Uterus (tissue), 4 donors: ENCODE data around the gene LCP2. TPM values are rescaled to one million over a fixed set of nuclear protein-coding genes. Genes with fewer than 3 reads are reported as not detected.

Experiments used
- DNase-seq, 2 donors: peaks; one replicate each; pipeline ENCODE4 v3.0.0-alpha.2; 2019 to 2020
- H3K27ac ChIP-seq, 2 donors: fragments of 200-600 bp; sonication (generic); 1 replicate in 1 of 2; 2 replicates in 1 of 2; pipeline ENCODE4 v1.5.1; 2016 to 2018
- H3K27me3 ChIP-seq, 2 donors: fragments of 200-600 bp; sonication (generic); one replicate each; pipeline ENCODE4 v1.5.1; 2018 to 2019; ENCODE audit warnings: control low read depth in 1 of 2
- H3K36me3 ChIP-seq, 2 donors: fragments of 200-600 bp; sonication (generic); one replicate each; pipeline ENCODE4 v1.5.1; 2019; ENCODE audit warnings: control low read depth in 1 of 2
- H3K4me1 ChIP-seq, 2 donors: fragments of 200-600 bp; sonication (generic); one replicate each; pipeline ENCODE4 v1.5.1; 2018 to 2019; ENCODE audit warnings: control low read depth in 1 of 2
- H3K4me3 ChIP-seq, 2 donors: fragments of 200-600 bp; sonication (generic); 1 replicate in 1 of 2; 2 replicates in 1 of 2; pipeline ENCODE4 v1.5.1; 2018 to 2019; ENCODE audit warnings: mild to moderate bottlenecking in 1 of 2
- H3K9me3 ChIP-seq, 2 donors: fragments of 200-600 bp; sonication (generic); one replicate each; pipeline ENCODE4 v1.5.1; 2019; ENCODE audit warnings: control low read depth in 1 of 2
- POLR2A ChIP-seq, 2 donors: fragments of 450-650 bp; IDR thresholded peaks; one replicate each; pipeline ENCODE4 v1.6.1; 2016; ENCODE audit warnings: antibody characterized with exemption in 2 of 2, mild to moderate bottlenecking in 1 of 2, moderate library complexity in 1 of 2
- intact Hi-C: fragments of 100-400 bp; cut with DNase I; formaldehyde crosslinking; loops from one replicate; pipeline ENCODE4 v1.15.1; 2023; ENCODE audit warnings: low total_unique reads
- total RNA-seq, 4 donors: library from RNA; depleted of rRNA in 3 of 4; stranded (reverse); fragments of >200 nt in 3 of 4; gene quantifications; one replicate each; pipeline versions ENCODE4 v1.1.0 to v1.2.4, GENCODE V29; 2014 to 2023
- TF ChIP-seq, protein P1 (sequence below), 4 experiments: fragments of 200-600 bp in 2 of 4; fragments of 450-650 bp in 2 of 4; sonication (generic) in 2 of 4; IDR thresholded peaks; one replicate each; pipeline ENCODE4 v1.5.1; 2016 to 2019; ENCODE audit warnings: antibody characterized with exemption in 4 of 4, mild to moderate bottlenecking in 2 of 4, moderate library complexity in 1 of 4
- donor health status: DM: yes; HTN: yes; CAD: no.

LCP2 gene
- total RNA-seq, 4 donors from 2014 or later = 1.3 to 19.1 (median 11.2) TPM

GRCh38 chr5:170330568-170331054 is 33.0 kb upstream of the LCP2 start:
- DNase-seq = no peak
- TF ChIP-seq, protein P1, sequence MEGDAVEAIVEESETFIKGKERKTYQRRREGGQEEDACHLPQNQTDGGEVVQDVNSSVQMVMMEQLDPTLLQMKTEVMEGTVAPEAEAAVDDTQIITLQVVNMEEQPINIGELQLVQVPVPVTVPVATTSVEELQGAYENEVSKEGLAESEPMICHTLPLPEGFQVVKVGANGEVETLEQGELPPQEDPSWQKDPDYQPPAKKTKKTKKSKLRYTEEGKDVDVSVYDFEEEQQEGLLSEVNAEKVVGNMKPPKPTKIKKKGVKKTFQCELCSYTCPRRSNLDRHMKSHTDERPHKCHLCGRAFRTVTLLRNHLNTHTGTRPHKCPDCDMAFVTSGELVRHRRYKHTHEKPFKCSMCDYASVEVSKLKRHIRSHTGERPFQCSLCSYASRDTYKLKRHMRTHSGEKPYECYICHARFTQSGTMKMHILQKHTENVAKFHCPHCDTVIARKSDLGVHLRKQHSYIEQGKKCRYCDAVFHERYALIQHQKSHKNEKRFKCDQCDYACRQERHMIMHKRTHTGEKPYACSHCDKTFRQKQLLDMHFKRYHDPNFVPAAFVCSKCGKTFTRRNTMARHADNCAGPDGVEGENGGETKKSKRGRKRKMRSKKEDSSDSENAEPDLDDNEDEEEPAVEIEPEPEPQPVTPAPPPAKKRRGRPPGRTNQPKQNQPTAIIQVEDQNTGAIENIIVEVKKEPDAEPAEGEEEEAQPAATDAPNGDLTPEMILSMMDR (IDR thresholded peaks at IDR 0.05) = no peak
- no peak for TF ChIP-seq POLR2A (IDR thresholded peaks at IDR 0.05)
- no peaks in the 10 kb centered on the region for H3K4me1 ChIP-seq
- intact Hi-C loops = no loop called here
- H3K9me3 ChIP-seq = no peaks in the 10 kb centered on the region
- H3K27ac ChIP-seq = peak overlapping the region; percentile 41 to 63
- H3K36me3 ChIP-seq = no peaks in the 10 kb centered on the region
- H3K27me3 ChIP-seq = no peaks in the 10 kb centered on the region
- H3K4me3 ChIP-seq = no peak overlapping the region

DNA sequence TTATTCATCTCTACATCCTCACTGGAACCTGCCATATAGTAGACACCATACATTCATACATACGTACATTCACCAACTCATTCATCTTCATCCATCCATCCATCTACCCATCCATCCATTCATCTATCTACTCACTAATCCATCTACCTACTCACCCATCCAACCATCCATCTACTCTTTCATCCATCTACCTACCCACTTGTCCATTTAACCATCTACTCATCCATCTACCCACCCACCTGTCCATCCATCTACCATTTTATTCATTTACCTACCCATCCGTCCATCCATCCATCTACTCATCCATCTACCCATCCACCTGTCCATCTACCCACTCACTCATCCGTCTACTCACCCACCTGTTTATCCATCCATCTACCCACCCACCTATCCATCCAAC is 31.9 kb upstream of the LCP2 start:
- Histone ChIP-seq H3K36me3 (no peaks in the 10 kb centered on the region), H3K4me3 (no peak overlapping the region), H3K9me3 (no peaks in the 10 kb centered on the region), H3K27ac (no peak overlapping the region), H3K27me3 (no peaks in the 10 kb centered on the region), H3K4me1 (no peaks in the 10 kb centered on the region)
- TF ChIP-seq, protein P1 (IDR thresholded peaks at IDR 0.05) = no peak
- TF ChIP-seq POLR2A (IDR thresholded peaks at IDR 0.05) = no peak
- intact Hi-C loops = no loop called here
- DNase-seq = no peak

DNA sequence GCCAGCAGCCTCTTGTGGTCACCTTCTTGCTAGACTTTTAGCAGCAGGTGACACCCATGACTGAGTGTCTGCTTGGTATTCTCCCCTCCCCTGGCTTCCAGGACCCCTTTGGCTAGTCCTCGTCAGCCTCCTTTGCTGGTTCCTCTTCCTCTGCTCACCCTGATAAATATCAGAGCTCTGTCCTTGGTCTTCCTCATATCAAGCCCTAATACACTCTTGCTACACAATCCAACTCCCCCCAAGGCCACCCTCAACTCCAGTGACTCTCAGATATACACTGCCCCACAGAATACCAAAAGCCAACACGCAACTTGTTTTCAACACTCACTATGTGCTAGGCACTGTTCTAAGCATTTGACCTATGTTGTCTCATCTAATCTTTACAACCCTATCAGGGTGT is 30.3 kb upstream of the LCP2 start:
- no peak overlapping the region for H3K4me3 ChIP-seq
- TF ChIP-seq, protein P1 (IDR thresholded peaks at IDR 0.05) = no peak
- no peak for TF ChIP-seq POLR2A (IDR thresholded peaks at IDR 0.05)
- intact Hi-C loops = no loop called here
- H3K27me3 ChIP-seq = no peaks in the 10 kb centered on the region
- H3K4me1 ChIP-seq = no peaks in the 10 kb centered on the region
- no peak overlapping the region for H3K27ac ChIP-seq
- DNase-seq = no peak
- H3K36me3 ChIP-seq = no peaks in the 10 kb centered on the region
- H3K9me3 ChIP-seq = no peaks in the 10 kb centered on the region

DNA sequence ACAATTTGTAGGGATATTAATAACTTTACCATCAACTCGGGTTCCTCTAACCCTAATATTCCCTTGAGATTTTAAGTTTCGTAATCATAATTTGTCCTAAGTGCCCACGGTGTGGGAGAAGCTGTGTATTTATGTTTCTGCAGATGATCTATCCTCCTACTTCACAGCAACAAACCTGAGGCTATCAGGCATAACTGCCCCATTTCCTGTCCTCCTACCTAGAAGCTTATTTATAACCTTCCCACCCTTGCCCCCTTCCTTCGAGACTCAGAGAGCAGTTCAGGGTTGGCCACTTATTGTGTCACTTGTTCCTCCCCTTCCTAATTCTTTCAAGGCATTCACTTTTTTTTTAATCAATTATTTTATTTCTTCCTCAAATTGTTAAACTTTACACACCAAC is 29.6 kb upstream of the LCP2 start:
- no peak overlapping the region for H3K4me3 ChIP-seq
- no peaks in the 10 kb centered on the region for H3K27me3 ChIP-seq
- no peaks in the 10 kb centered on the region for H3K4me1 ChIP-seq
- H3K9me3 ChIP-seq = no peaks in the 10 kb centered on the region
- intact Hi-C loops = no loop called here
- no peak for DNase-seq
- no peaks in the 10 kb centered on the region for H3K36me3 ChIP-seq
- H3K27ac ChIP-seq = no peak overlapping the region
- TF ChIP-seq, protein P1 (IDR thresholded peaks at IDR 0.05) = no peak
- TF ChIP-seq POLR2A (IDR thresholded peaks at IDR 0.05) = no peak

- no peak overlapping the region for H3K4me3 ChIP-seq
- H3K9me3 ChIP-seq = no peaks in the 10 kb centered on the region
- H3K27me3 ChIP-seq = no peaks in the 10 kb centered on the region
- intact Hi-C loops = no loop called here
- H3K36me3 ChIP-seq = no peaks in the 10 kb centered on the region
- H3K27ac ChIP-seq = no peak overlapping the region
- no peaks in the 10 kb centered on the region for H3K4me1 ChIP-seq
- TF ChIP-seq POLR2A (IDR thresholded peaks at IDR 0.05) = no peak
- TF ChIP-seq, protein P1 (IDR thresholded peaks at IDR 0.05) = no peak
- DNase-seq = no peak
Observed at GRCh38 chr5:170319301-170319700, 21.7 kb upstream of the LCP2 start.
